Left ventricle myocardium inferior (tissue), 1 donor: ENCODE measurements around the gene ANKRD34A. TPM values are rescaled to one million over a fixed set of nuclear protein-coding genes. Genes with fewer than 3 reads are reported as not detected.

Experiments used
- DNase-seq: peaks from one replicate; pipeline ENCODE4 v3.0.0-alpha.2; 2020
- H3K27ac ChIP-seq: fragments of 200-600 bp; replicated peaks from 2 replicates; pipeline ENCODE4 v1.8.0; 2021
- H3K27me3 ChIP-seq: fragments of 200-600 bp; 2 replicates; pipeline ENCODE4 v1.8.0; 2021; ENCODE audit warnings: low read depth
- H3K36me3 ChIP-seq: fragments of 200-600 bp; 2 replicates; pipeline ENCODE4 v1.8.0; 2021
- H3K4me1 ChIP-seq: fragments of 200-600 bp; 2 replicates; pipeline ENCODE4 v1.8.0; 2021
- H3K4me3 ChIP-seq: fragments of 200-600 bp; 2 replicates; pipeline ENCODE4 v1.8.0; 2021; ENCODE audit warnings: mild to moderate bottlenecking, moderate library complexity
- H3K9me3 ChIP-seq: fragments of 200-600 bp; replicated peaks from 2 replicates; pipeline ENCODE4 v1.8.0; 2021
- CTCF ChIP-seq: fragments of 200-600 bp; IDR thresholded peaks from 2 replicates; pipeline ENCODE4 v1.8.0; 2021; ENCODE audit warnings: antibody characterized with exemption, mild to moderate bottlenecking, borderline replicate concordance
- intact Hi-C: fragments of 100-400 bp; cut with micrococcal nuclease; formaldehyde crosslinking; loops from one replicate; pipeline ENCODE4 v1.11.0; 2022
- total RNA-seq: library from RNA; stranded (reverse); fragmentation: NEBNext Ultra II Directional; extraction: Animal tissue kit (Norgen Biotek cat#: 25700); gene quantifications from one replicate; pipeline ENCODE4 v1.2.1, GENCODE V29; 2021
- donor health status: DM: no; HTN: yes; CAD: no; lungs with severe emphysema.

Gene ANKRD34A
- total RNA-seq, 1 donor from 2014 or later: 0.66 TPM

- H3K4me3 ChIP-seq: no peak overlapping the region
- no peak for DNase-seq
- intact Hi-C loops: no loop called here
- H3K27ac ChIP-seq: no peak overlapping the region
- no peak for TF ChIP-seq CTCF
- H3K36me3 ChIP-seq: peaks cover 11% of the 10 kb centered on the region
- H3K27me3 ChIP-seq: no peaks in the 10 kb centered on the region
- H3K9me3 ChIP-seq: no peaks in the 10 kb centered on the region
- H3K4me1 ChIP-seq: peaks cover 85% of the 10 kb centered on the region
These were observed 10.5 kb downstream of the ANKRD34A start for GRCh38 chr1:145953861-145954260.

GRCh38 chr1:145952903-145953302 lies 11.5 kb downstream of the ANKRD34A start:
- no peak overlapping the region for H3K4me3 ChIP-seq
- no peaks in the 10 kb centered on the region for H3K27me3 ChIP-seq
- DNase-seq: no peak
- H3K36me3 ChIP-seq: peaks cover 11% of the 10 kb centered on the region
- no peak overlapping the region for H3K27ac ChIP-seq
- no peaks in the 10 kb centered on the region for H3K9me3 ChIP-seq
- intact Hi-C loops: no loop called here
- no peak for TF ChIP-seq CTCF
- H3K4me1 ChIP-seq: peaks cover 86% of the 10 kb centered on the region

DNA sequence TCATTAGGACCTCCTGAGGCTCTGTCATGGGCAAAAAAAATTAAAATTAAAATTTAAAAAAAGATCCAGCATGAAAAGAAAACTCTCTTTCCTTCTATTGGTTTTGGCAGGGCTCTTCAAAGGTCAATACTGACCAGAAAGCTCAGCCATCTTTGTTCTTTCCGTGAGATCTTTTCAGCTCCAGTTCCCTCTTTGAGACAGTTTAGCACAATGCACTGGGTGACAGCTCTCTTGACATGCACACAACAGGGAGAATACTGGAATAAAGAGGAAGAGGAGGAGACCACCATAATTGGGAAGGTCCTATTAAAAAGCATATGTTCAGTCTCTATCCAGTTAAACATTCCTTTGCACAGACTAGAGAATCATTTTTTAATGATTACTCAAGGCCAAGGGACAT lies 12.8 kb downstream of the ANKRD34A start:
- intact Hi-C loops: no loop called here
- Histone ChIP-seq H3K4me3 (no peak overlapping the region), H3K4me1 (peaks cover 74% of the 10 kb centered on the region), H3K9me3 (no peaks in the 10 kb centered on the region), H3K27me3 (no peaks in the 10 kb centered on the region), H3K27ac (no peak overlapping the region), H3K36me3 (peaks cover 20% of the 10 kb centered on the region)
- no peak for DNase-seq
- TF ChIP-seq CTCF: no peak

GRCh38 chr1:145949219-145949618 lies 15.2 kb downstream of the ANKRD34A start:
- Histone ChIP-seq H3K27me3 (no peaks in the 10 kb centered on the region), H3K9me3 (no peaks in the 10 kb centered on the region), H3K27ac (peak overlapping the region; percentile 62), H3K4me1 (peaks cover 51% of the 10 kb centered on the region), H3K36me3 (peaks cover 36% of the 10 kb centered on the region), H3K4me3 (no peak overlapping the region)
- intact Hi-C loops: no loop called here
- no peak for TF ChIP-seq CTCF
- no peak for DNase-seq

DNA sequence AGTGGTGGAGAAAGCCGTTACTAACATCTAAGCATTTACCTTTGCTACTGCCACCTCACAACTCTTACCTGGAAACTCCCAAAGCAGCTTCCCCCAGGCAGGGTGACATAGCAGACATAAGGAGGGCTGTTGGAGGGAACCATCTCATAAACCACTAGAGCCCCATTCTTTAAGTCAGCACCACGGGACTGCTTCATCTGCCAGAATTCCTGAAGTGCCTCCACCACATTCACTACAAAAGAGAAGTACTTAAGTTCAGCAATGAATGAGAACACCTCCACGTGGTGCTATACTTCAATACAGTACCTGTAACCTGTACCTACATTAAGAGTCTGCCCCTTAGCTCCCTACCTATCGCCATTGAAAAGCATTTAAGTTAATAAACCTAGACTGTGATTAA lies 16.8 kb downstream of the ANKRD34A start:
- Histone ChIP-seq H3K4me1 (peaks cover 43% of the 10 kb centered on the region), H3K27me3 (no peaks in the 10 kb centered on the region), H3K4me3 (no peak overlapping the region), H3K9me3 (no peaks in the 10 kb centered on the region), H3K36me3 (peaks cover 52% of the 10 kb centered on the region), H3K27ac (peak overlapping the region; percentile 62)
- no peak for DNase-seq
- TF ChIP-seq CTCF: no peak
- intact Hi-C loops: no loop called here
